T-cell (primary cell): ENCODE data around the gene FCHO1. TPM values are rescaled to one million over a fixed set of nuclear protein-coding genes. Genes with fewer than 3 reads are reported as not detected.
"Not testable (repeated sequence)": the region's sequence is repeated elsewhere in the genome, so short reads cannot be mapped to it uniquely, and the experiment has no call there.

Experiments used
- ATAC-seq, 4 experiments: fragments of 200-7000 bp in 3 of 4; fragments of 150-1000 bp in 1 of 4; cut with Tn5 transposase; replicated peaks in 1 of 4; 1 replicate in 3 of 4; 2 replicates in 1 of 4; pipeline ENCODE4 v1.10.0; 2021; ENCODE audit warnings: moderate library complexity in 3 of 4, mild to moderate bottlenecking in 2 of 4, moderate number of reproducible peaks in 1 of 4
- CTCF ChIA-PET, 2 donors: fragments of 300-600 bp; sonication (Branson Sonifier 250); formaldehyde crosslinking; loops; one replicate each; lab custom pipeline; 2022; ENCODE audit warnings: antibody characterized with exemption in 2 of 2; lab: Charles Lee
- POLR2A ChIA-PET, 2 donors: fragments of 300-600 bp; sonication (Branson Sonifier 250); formaldehyde crosslinking; loops; one replicate each; lab custom pipeline; 2022; ENCODE audit warnings: antibody characterized with exemption in 2 of 2; lab: Charles Lee
- DNase-seq, 35 experiments: peaks; one replicate each; pipeline versions ENCODE4 v3.0.0 to v3.0.0-alpha.2; 2013 to 2023
- H3K27ac ChIP-seq: one replicate; pipeline ENCODE4 v1.5.1; 2013; ENCODE audit warnings: low read length
- H3K27me3 ChIP-seq, 2 experiments: replicated peaks in 1 of 2; 1 replicate in 1 of 2; 2 replicates in 1 of 2; pipeline versions ENCODE4 v1.6.1 to v1.7.0; 2013; ENCODE audit warnings: low read length in 1 of 2, mixed read lengths in 1 of 2; ENCODE audit not compliant: control insufficient read depth in 2 of 2, insufficient read depth in 2 of 2; ENCODE audit errors: extremely low read depth in 1 of 2
- H3K36me3 ChIP-seq, 2 donors: 1 replicate in 1 of 2; 2 replicates in 1 of 2; pipeline versions ENCODE4 v1.6.1 to v1.7.0; 2013; ENCODE audit warnings: low read length in 1 of 2; ENCODE audit not compliant: control insufficient read depth in 2 of 2, insufficient read depth in 1 of 2; ENCODE audit errors: extremely low read depth in 1 of 2
- H3K4me1 ChIP-seq, 2 experiments: 1 replicate in 1 of 2; 2 replicates in 1 of 2; pipeline versions ENCODE4 v1.6.1 to v1.7.0; 2013; ENCODE audit warnings: low read length in 2 of 2, mixed read lengths in 1 of 2; ENCODE audit not compliant: insufficient read depth in 2 of 2, control insufficient read depth in 1 of 2; ENCODE audit errors: extremely low read depth in 1 of 2
- H3K4me3 ChIP-seq, 2 donors: 1 replicate in 1 of 2; 2 replicates in 1 of 2; pipeline versions ENCODE4 v1.5.1 to v1.7.0; 2013; ENCODE audit warnings: mild to moderate bottlenecking in 2 of 2, low read length in 1 of 2, moderate library complexity in 1 of 2; ENCODE audit not compliant: control insufficient read depth in 1 of 2; ENCODE audit errors: extremely low read depth in 1 of 2
- H3K9me3 ChIP-seq: 2 replicates; pipeline ENCODE4 v1.7.0; 2013
- H3K27ac Mint-ChIP-seq, 2 donors: one replicate each; pipeline ENCODE4 v1.8.0; 2020 to 2021; ENCODE audit warnings: mild to moderate bottlenecking in 2 of 2, mixed read lengths in 2 of 2
- H3K27me3 Mint-ChIP-seq, 2 donors: one replicate each; pipeline ENCODE4 v1.8.0; 2021 to 2022; ENCODE audit warnings: mixed read lengths in 2 of 2
- H3K36me3 Mint-ChIP-seq: one replicate; pipeline ENCODE4 v1.8.0; 2021; ENCODE audit warnings: mixed read lengths
- H3K4me1 Mint-ChIP-seq, 3 donors: one replicate each; pipeline ENCODE4 v1.8.0; 2020 to 2022; ENCODE audit warnings: mixed read lengths in 3 of 3, mild to moderate bottlenecking in 1 of 3
- H3K4me3 Mint-ChIP-seq, 3 donors: one replicate each; pipeline ENCODE4 v1.8.0; 2020 to 2022; ENCODE audit warnings: mild to moderate bottlenecking in 3 of 3, mixed read lengths in 3 of 3, moderate library complexity in 3 of 3
- H3K9me3 Mint-ChIP-seq, 3 donors: one replicate each; pipeline ENCODE4 v1.8.0; 2020 to 2022; ENCODE audit warnings: mixed read lengths in 3 of 3
- WGBS: methylation state at CpG from one replicate; pipeline ENCODE4 v1.1.5; 2013; ENCODE audit warnings: missing lambda C conversion rate; ENCODE audit not compliant: insufficient coverage; 5-methylcytosine and 5-hydroxymethylcytosine counted together
- total RNA-seq, 35 experiments: library from RNA in 6 of 35; stranded (reverse) in 6 of 35; fragments of 120-200 nt in 1 of 35; gene quantifications; one replicate each; pipeline versions ENCODE4 v1.2.1 to v1.2.4 and lab custom pipeline; 2013 to 2026

Gene FCHO1
- total RNA-seq, 5 donors from 2014 or later (not counting 1 experiment from before 2014, with no cell fraction given) = 63.0 to 129 (median 118) TPM

DNA sequence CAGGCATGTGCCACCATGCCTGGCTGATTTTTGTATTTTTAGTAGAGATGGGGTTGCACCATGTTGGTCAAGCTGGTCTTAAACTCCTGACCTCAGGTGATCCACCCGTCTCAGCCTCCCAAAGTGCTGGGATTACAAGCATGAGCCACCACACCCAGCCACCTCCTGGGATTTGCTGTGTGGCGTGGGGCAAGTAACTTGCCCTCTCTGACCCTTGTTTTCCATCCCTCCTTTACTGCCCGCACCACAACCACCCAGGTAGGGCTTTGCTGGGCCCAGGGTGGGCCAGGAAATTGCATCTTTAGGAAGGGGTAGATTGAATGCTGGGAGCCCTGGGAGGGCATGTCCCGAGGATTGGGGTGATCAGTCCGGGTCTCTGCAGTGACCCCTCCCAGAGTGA is 32.4 kb downstream of the FCHO1 start:
- H3K27me3 ChIP-seq, H3K27ac ChIP-seq, H3K4me3 ChIP-seq, H3K9me3 ChIP-seq, POLR2A ChIA-PET, H3K27ac Mint-ChIP-seq, H3K4me3 Mint-ChIP-seq, DNase-seq, H3K27me3 Mint-ChIP-seq, ATAC-seq, H3K9me3 Mint-ChIP-seq: not testable (repeated sequence)
- CTCF ChIA-PET = interaction anchor here in 1 of 2 donors (0.7 kb wide), 1 partner anchor 173 kb away, joined by 3 read pairs; no protein-coding TSS in a partner anchor
- Histone ChIP-seq H3K36me3 (peaks cover 27 to 44% of the 10 kb centered on the region in 2 donors), H3K4me1 (peaks cover 0 to 15% of the 10 kb centered on the region in 2 experiments)
- Mint-ChIP-seq H3K36me3 (peaks cover 31% of the 10 kb centered on the region), H3K4me1 (peaks cover 7 to 15% (median 10%) of the 10 kb centered on the region in 3 donors)
- WGBS = 91% methylated on average over 3 of the region's 5 CpGs

GRCh38 chr19:17784201-17785008 is 33.1 kb downstream of the FCHO1 start:
- Mint-ChIP-seq H3K4me3 (no peak overlapping the region), H3K9me3 (no peaks in the 10 kb centered on the region), H3K27me3 (no peaks in the 10 kb centered on the region), H3K36me3 (peaks cover 35% of the 10 kb centered on the region), H3K4me1 (peaks cover 7 to 16% (median 10%) of the 10 kb centered on the region in 3 donors), H3K27ac (peak overlapping the region; percentile 39 to 49)
- Histone ChIP-seq H3K4me1 (peaks cover 0 to 9% of the 10 kb centered on the region in 2 experiments), H3K4me3 (no peak overlapping the region), H3K36me3 (peaks cover 23 to 45% of the 10 kb centered on the region in 2 donors), H3K27me3 (no peaks in the 10 kb centered on the region), H3K9me3 (no peaks in the 10 kb centered on the region), H3K27ac (no peak overlapping the region)
- peak; percentile 39 to 83 (median 70) for DNase-seq
- 81% methylated on average over 22 of the region's 32 CpGs for WGBS
- ChIA-PET CTCF (interaction anchor here in 1 of 2 donors (0.9 kb wide), 1 partner anchor 178 kb away, joined by 3 read pairs; no protein-coding TSS in a partner anchor), POLR2A (interaction anchor here in 1 of 2 donors (0.6 kb wide), 1 partner anchor 341 kb away, joined by 4 read pairs; no protein-coding TSS in a partner anchor)
- peak; percentile 67 to 80 (median 76) for ATAC-seq

DNA sequence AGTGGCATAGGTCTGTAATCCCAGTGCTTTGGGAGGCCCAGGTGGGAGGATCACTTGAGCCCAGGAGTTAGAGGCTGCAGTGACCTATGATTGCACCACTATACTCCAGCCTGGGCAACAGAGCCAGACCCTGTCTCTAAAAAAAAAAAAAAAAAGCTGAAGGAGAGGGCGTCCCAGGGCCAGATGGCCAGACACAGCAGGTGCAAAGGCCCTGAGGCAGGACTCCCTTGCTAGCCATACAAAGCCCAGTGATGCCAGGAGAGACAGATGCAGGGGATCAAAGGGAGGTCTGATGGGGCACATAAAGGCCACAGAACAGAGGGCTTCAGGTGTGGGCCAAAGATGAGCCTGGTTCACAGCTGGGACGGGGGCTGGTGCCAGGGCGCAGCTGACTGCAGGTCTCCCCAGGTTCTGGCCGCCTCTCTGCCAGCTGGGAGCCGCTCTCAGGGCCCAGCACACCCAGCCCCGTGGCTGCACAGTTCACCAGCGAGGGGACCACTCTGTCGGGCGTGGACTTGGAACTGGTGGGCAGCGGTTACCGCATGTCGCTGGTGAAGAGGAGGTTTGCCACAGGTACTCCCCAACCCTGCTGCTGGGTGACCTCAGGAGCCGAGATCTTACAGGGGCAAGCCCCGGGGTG is 36.1 kb downstream of the FCHO1 start:
- H3K4me1 ChIP-seq = peaks cover 9 to 30% of the 10 kb centered on the region in 2 experiments
- Mint-ChIP-seq H3K4me1 (peaks cover 25 to 37% (median 28%) of the 10 kb centered on the region in 3 donors), H3K27me3 (no peaks in the 10 kb centered on the region), H3K9me3 (no peaks in the 10 kb centered on the region), H3K27ac (no peak overlapping the region), H3K4me3 (no peak overlapping the region), H3K36me3 (peaks cover 30% of the 10 kb centered on the region)
- no peak overlapping the region for H3K4me3 ChIP-seq
- no peak for ATAC-seq
- peaks cover 13 to 36% of the 10 kb centered on the region in 2 donors for H3K36me3 ChIP-seq
- POLR2A ChIA-PET = interaction anchor here in 1 of 2 donors (0.5 to 0.6 kb wide), 2 partner anchors 20 to 274 kb away, joined by 4 to 9 read pairs; no protein-coding TSS in a partner anchor
- H3K27me3 ChIP-seq = no peaks in the 10 kb centered on the region
- H3K9me3 ChIP-seq = no peaks in the 10 kb centered on the region
- 98% methylated on average over 12 of the region's 14 CpGs for WGBS
- H3K27ac ChIP-seq = no peak overlapping the region
- CTCF ChIA-PET = no interaction called here
- no peak for DNase-seq

DNA sequence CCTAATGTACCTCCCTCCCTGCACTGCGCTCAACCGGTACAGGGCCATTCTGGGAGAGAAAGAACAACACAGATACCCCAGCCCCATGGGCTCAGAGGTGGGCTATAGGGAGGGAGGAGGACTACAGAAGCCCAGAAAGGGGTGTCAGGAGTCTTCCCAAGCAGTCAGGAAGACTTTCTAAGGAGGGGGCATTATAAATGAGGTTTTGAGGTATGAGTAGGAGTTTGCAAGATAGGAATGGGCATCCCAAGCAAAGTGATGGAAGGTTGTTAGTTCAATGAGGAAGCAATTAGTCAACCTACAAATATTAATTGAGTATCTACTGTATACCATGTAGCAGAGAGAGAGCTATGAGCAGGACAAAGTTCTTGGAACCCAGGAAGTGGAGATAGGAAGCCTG is 37.4 kb downstream of the FCHO1 start:
- no peaks in the 10 kb centered on the region for H3K9me3 Mint-ChIP-seq
- H3K4me3 Mint-ChIP-seq = no peak overlapping the region
- Histone ChIP-seq H3K27me3 (no peaks in the 10 kb centered on the region), H3K36me3 (peaks cover 10 to 29% of the 10 kb centered on the region in 2 donors), H3K4me1 (peaks cover 12 to 33% of the 10 kb centered on the region in 2 experiments), H3K4me3 (no peak overlapping the region), H3K9me3 (no peaks in the 10 kb centered on the region), H3K27ac (no peak overlapping the region)
- DNase-seq (no peak), ATAC-seq (no peak)
- H3K36me3 Mint-ChIP-seq = peaks cover 27% of the 10 kb centered on the region
- ChIA-PET CTCF (no interaction called here), POLR2A (no interaction called here)
- WGBS = no CpG with 5 or more reads among the region's 2 CpGs
- H3K27ac Mint-ChIP-seq = peak overlapping the region; percentile 10 to 80
- H3K4me1 Mint-ChIP-seq = peaks cover 31 to 46% (median 32%) of the 10 kb centered on the region in 3 donors
- no peaks in the 10 kb centered on the region for H3K27me3 Mint-ChIP-seq

- H3K9me3 ChIP-seq = no peaks in the 10 kb centered on the region
- no peaks in the 10 kb centered on the region for H3K27me3 Mint-ChIP-seq
- ChIA-PET POLR2A (interaction anchor here in 1 of 2 donors (0.6 kb wide), 1 partner anchor 426 kb away, joined by 6 read pairs; no protein-coding TSS in a partner anchor), CTCF (interaction anchor here in 1 of 2 donors (1.1 kb wide), 1 partner anchor 23 kb away, joined by 3 read pairs; no protein-coding TSS in a partner anchor)
- no peak overlapping the region for H3K27ac ChIP-seq
- peaks cover 37 to 51% (median 44%) of the 10 kb centered on the region in 3 donors for H3K4me1 Mint-ChIP-seq
- H3K4me3 ChIP-seq = no peak overlapping the region
- peaks cover 10 to 18% of the 10 kb centered on the region in 2 donors for H3K36me3 ChIP-seq
- H3K36me3 Mint-ChIP-seq = peaks cover 16% of the 10 kb centered on the region
- H3K9me3 Mint-ChIP-seq = no peaks in the 10 kb centered on the region
- H3K27me3 ChIP-seq = peaks cover 0 to 9% of the 10 kb centered on the region in 2 experiments
- H3K4me1 ChIP-seq = peaks cover 14 to 39% of the 10 kb centered on the region in 2 experiments
- H3K4me3 Mint-ChIP-seq = no peak overlapping the region
- ATAC-seq (peak in 3 of 4 experiments; percentile 34 to 78 (median 38)), DNase-seq (peak in 5 of 35 experiments; percentile 14 to 46 (median 15))
- 80% methylated on average over 1 of the region's 6 CpGs for WGBS
- peak overlapping the region; percentile 78 to 81 for H3K27ac Mint-ChIP-seq
Measured at GRCh38 chr19:17790059-17790780, 38.9 kb downstream of the FCHO1 start.
